Sigmoid colon (tissue), 7 donors: ENCODE measurements around the gene TRANK1. TPM values are rescaled to one million over a fixed set of nuclear protein-coding genes. Genes with fewer than 3 reads are reported as not detected.
A peak's percentile ranks its signal among the peaks of the same experiment; 100 is the strongest.

Experiments used
- DNase-seq: peaks from one replicate; pipeline ENCODE4 v3.0.0-alpha.2; 2019
- H3K27ac ChIP-seq, 4 donors: fragments of 200-600 bp; sonication (generic); one replicate each; pipeline ENCODE4 v1.5.1; 2016 to 2019; ENCODE audit warnings: mild to moderate bottlenecking in 1 of 4
- H3K27me3 ChIP-seq, 3 donors: fragments of 200-600 bp; sonication (generic); one replicate each; pipeline ENCODE4 v1.5.1; 2019; ENCODE audit warnings: mild to moderate bottlenecking in 1 of 3
- H3K36me3 ChIP-seq, 4 donors: fragments of 200-600 bp; sonication (generic); one replicate each; pipeline ENCODE4 v1.5.1; 2016 to 2019
- H3K4me1 ChIP-seq, 4 donors: fragments of 200-600 bp; sonication (generic); one replicate each; pipeline ENCODE4 v1.5.1; 2017 to 2019
- H3K4me3 ChIP-seq, 4 donors: fragments of 200-600 bp; sonication (generic); one replicate each; pipeline ENCODE4 v1.5.1; 2017 to 2019; ENCODE audit warnings: mild to moderate bottlenecking in 2 of 4, moderate library complexity in 1 of 4
- H3K9me3 ChIP-seq, 4 donors: fragments of 200-600 bp in 3 of 4; sonication (generic) in 3 of 4; one replicate each; pipeline versions ENCODE4 v1.5.1 to v1.6.1; 2013 to 2019
- EP300 ChIP-seq, 4 donors: sonication (generic); formaldehyde crosslinking; IDR thresholded peaks; one replicate each; pipeline ENCODE4 v1.6.1; 2017; ENCODE audit warnings: antibody characterized with exemption in 4 of 4
- POLR2A ChIP-seq, 2 donors: fragments of 450-650 bp; IDR thresholded peaks; one replicate each; pipeline ENCODE4 v1.6.1; 2016; ENCODE audit warnings: antibody characterized with exemption in 2 of 2, mild to moderate bottlenecking in 2 of 2, moderate library complexity in 2 of 2
- POLR2AphosphoS5 ChIP-seq, 4 donors: sonication (generic); formaldehyde crosslinking; IDR thresholded peaks; one replicate each; pipeline ENCODE4 v1.6.1; 2017; ENCODE audit warnings: antibody characterized with exemption in 4 of 4
- WGBS, 2 donors: extraction: QIAGEN DNeasy Blood & Tissue Kit; methylation state at CpG; one replicate each; pipeline ENCODE4 v1.1.7; 2013; 5-methylcytosine and 5-hydroxymethylcytosine counted together
- intact Hi-C: fragments of 100-400 bp; cut with DNase I; formaldehyde crosslinking; loops from one replicate; pipeline ENCODE4 v1.15.1; 2023
- polyA plus RNA-seq, 3 donors: library from polyadenylated mRNA; stranded (reverse); fragments of 200-250 nt; gene quantifications; one replicate each; pipeline ENCODE4 v1.2.3, GENCODE V29; 2013
- total RNA-seq, 4 donors: library from RNA; depleted of rRNA; stranded (reverse); fragments of >200 nt; gene quantifications; one replicate each; pipeline ENCODE4 v1.1.0, GENCODE V29; 2016
- TF ChIP-seq, protein P1 (sequence below), 4 experiments: fragments of 450-650 bp in 3 of 4; fragments of 200-600 bp in 1 of 4; IDR thresholded peaks; one replicate each; pipeline ENCODE4 v1.5.1; 2016 to 2019; ENCODE audit warnings: antibody characterized with exemption in 4 of 4, mild to moderate bottlenecking in 3 of 4, moderate library complexity in 2 of 4
- donor health status: healthy with polysubstance abuse.
- donor health status: Bipolar disorder and iron deficiency.
- donor health status: healthy.

TRANK1 gene
- total and polyA plus RNA-seq, 7 donors: 8.6 to 36.4 (median 21.7) TPM

DNA sequence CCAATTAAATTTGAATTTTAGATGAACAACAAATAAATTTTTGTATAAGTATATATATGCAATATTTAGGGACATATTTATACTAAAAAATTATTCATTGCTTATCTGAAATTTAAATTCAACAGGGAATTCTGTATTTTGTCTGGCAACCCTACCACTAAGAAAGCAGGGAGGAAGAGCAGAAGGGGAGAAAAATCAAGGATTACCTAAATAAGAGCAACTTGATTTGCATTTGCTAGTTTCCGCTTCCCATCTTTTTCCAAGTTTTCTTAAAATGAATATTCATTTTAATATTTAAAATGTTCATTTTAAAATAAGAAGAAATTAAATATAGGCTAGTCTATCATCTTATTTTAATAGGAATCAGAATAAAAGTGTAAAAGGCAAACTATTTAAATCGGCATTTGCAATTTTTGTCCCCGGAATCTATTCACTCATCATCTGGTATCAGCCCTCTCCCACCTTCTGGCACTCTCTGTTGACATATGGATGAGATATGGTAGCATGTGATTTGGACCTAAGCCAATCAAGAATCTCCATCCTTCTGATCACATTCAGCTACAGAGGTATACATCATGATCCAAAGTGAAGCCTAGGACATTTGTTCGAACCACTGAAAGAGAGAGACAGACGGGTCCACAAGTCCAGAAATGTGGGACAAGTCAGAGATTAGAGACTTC, 82.6 kb downstream of the TRANK1 start:
- WGBS, 2 donors: 98 to 99% methylated on average over 5 of the region's 5 CpGs
- DNase-seq: no peak
- no peak for TF ChIP-seq POLR2A (IDR thresholded peaks at IDR 0.05)
- TF ChIP-seq EP300 (IDR thresholded peaks at IDR 0.05): no peak
- TF ChIP-seq, protein P1, sequence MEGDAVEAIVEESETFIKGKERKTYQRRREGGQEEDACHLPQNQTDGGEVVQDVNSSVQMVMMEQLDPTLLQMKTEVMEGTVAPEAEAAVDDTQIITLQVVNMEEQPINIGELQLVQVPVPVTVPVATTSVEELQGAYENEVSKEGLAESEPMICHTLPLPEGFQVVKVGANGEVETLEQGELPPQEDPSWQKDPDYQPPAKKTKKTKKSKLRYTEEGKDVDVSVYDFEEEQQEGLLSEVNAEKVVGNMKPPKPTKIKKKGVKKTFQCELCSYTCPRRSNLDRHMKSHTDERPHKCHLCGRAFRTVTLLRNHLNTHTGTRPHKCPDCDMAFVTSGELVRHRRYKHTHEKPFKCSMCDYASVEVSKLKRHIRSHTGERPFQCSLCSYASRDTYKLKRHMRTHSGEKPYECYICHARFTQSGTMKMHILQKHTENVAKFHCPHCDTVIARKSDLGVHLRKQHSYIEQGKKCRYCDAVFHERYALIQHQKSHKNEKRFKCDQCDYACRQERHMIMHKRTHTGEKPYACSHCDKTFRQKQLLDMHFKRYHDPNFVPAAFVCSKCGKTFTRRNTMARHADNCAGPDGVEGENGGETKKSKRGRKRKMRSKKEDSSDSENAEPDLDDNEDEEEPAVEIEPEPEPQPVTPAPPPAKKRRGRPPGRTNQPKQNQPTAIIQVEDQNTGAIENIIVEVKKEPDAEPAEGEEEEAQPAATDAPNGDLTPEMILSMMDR (IDR thresholded peaks at IDR 0.05): no peak
- TF ChIP-seq POLR2AphosphoS5 (IDR thresholded peaks at IDR 0.05): no peak
- H3K27me3 ChIP-seq: no peaks in the 10 kb centered on the region
- intact Hi-C loops: no loop called here
- no peaks in the 10 kb centered on the region for H3K9me3 ChIP-seq
- H3K36me3 ChIP-seq: peaks cover 0 to 41% (median 22%) of the 10 kb centered on the region in 4 donors
- no peaks in the 10 kb centered on the region for H3K4me1 ChIP-seq
- H3K4me3 ChIP-seq: no peak overlapping the region
- no peak overlapping the region for H3K27ac ChIP-seq

DNA sequence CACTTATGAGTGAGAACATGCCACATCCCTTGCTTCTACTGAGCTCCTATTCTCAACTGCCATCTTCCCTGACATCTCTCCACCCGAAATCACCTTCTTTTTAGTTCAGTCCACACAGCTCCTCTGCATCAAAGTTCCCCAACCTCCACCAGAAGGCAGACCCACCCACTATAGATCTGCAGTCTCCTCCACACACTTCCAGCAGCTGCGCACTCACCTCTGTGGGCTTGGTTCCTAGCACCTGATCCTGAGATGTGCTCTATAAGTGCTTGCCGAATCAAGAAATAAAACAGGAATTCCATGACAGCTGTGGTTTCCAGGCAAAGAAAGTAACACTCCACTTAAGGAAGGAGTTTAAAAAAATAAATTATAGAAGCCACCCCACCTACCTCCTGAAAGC, 85.4 kb downstream of the TRANK1 start:
- WGBS, 2 donors: 95 to 96% methylated on average over 3 of the region's 3 CpGs
- DNase-seq: no peak
- Histone ChIP-seq H3K4me1 (no peaks in the 10 kb centered on the region), H3K9me3 (no peaks in the 10 kb centered on the region), H3K27ac (no peak overlapping the region), H3K36me3 (peaks cover 0 to 55% (median 25%) of the 10 kb centered on the region in 4 donors), H3K4me3 (no peak overlapping the region), H3K27me3 (no peaks in the 10 kb centered on the region)
- intact Hi-C loops: no loop called here
- TF ChIP-seq POLR2A (IDR thresholded peaks at IDR 0.05) (no peak), POLR2AphosphoS5 (IDR thresholded peaks at IDR 0.05) (no peak), EP300 (IDR thresholded peaks at IDR 0.05) (no peak)
- TF ChIP-seq, protein P1 (IDR thresholded peaks at IDR 0.05): no peak

GRCh38 chr3:36852071-36852470, 92.8 kb downstream of the TRANK1 start:
- WGBS, 2 donors: 84 to 89% methylated on average over 3 of the region's 3 CpGs
- intact Hi-C loops: no loop called here
- DNase-seq: no peak

GRCh38 chr3:36850743-36851142, 94.1 kb downstream of the TRANK1 start:
- 97 to 98% methylated on average over 1 of the region's 1 CpG for WGBS, 2 donors
- H3K27ac ChIP-seq: no peak overlapping the region
- no peaks in the 10 kb centered on the region for H3K9me3 ChIP-seq
- H3K27me3 ChIP-seq: no peaks in the 10 kb centered on the region
- peaks cover 7 to 43% (median 10%) of the 10 kb centered on the region in 4 donors for H3K36me3 ChIP-seq
- no peak for DNase-seq
- intact Hi-C loops: no loop called here
- no peak overlapping the region for H3K4me3 ChIP-seq
- H3K4me1 ChIP-seq: no peaks in the 10 kb centered on the region
- TF ChIP-seq, protein P1 (IDR thresholded peaks at IDR 0.05): no peak
- TF ChIP-seq POLR2A (IDR thresholded peaks at IDR 0.05): no peak
- TF ChIP-seq EP300 (IDR thresholded peaks at IDR 0.05): no peak
- no peak for TF ChIP-seq POLR2AphosphoS5 (IDR thresholded peaks at IDR 0.05)

More at GRCh38 chr3:36852071-36852470, 92.8 kb downstream of the TRANK1 start:
- TF ChIP-seq EP300 (IDR thresholded peaks at IDR 0.05): no peak
- TF ChIP-seq POLR2A (IDR thresholded peaks at IDR 0.05): no peak
- TF ChIP-seq POLR2AphosphoS5 (IDR thresholded peaks at IDR 0.05): no peak
- TF ChIP-seq, protein P1 (IDR thresholded peaks at IDR 0.05): no peak
- peak overlapping the region in 1 of 4 donors; percentile 1 for H3K27ac ChIP-seq
- H3K9me3 ChIP-seq: no peaks in the 10 kb centered on the region
- H3K4me1 ChIP-seq: no peaks in the 10 kb centered on the region
- H3K4me3 ChIP-seq: no peak overlapping the region
- no peaks in the 10 kb centered on the region for H3K27me3 ChIP-seq
- peaks cover 4 to 43% (median 9%) of the 10 kb centered on the region in 4 donors for H3K36me3 ChIP-seq
